ENCODE data around the gene SEC31B. TPM values are rescaled to one million over a fixed set of nuclear protein-coding genes. Genes with fewer than 3 reads are reported as not detected.

The SEC31B gene
- total and polyA plus RNA-seq, 12 donors = 2.8 to 85.1 (median 8.3) TPM

DNA sequence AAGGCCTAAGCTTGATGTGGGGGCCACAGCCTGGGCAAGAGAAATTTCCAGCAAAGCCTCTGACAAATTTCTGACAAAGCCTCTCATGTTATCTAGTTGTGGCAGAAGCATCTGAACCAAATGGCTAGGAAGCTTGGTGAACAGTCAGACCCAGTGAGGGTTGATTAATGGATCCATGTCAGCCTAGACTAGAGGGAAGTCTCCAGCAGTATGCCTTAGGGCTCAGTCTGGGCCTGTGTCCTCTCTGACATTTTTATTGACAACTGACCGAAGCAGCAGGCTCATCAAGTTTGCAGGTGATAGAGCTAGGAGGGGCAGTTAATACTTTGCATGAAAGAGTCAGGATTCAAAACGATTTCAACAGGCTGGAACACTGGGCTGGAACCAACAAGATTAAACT lies 41.3 kb upstream of the SEC31B start:
- H3K4me3 ChIP-seq = no peak overlapping the region
- peaks cover 5 to 6% of the 10 kb centered on the region in 2 donors for H3K4me1 ChIP-seq (replicated peaks in 1 of 2)
- no peak for DNase-seq
- no peak overlapping the region for H3K27ac ChIP-seq
- no peaks in the 10 kb centered on the region for H3K36me3 ChIP-seq (replicated peaks in 1 of 2)
- H3K27me3 ChIP-seq = peaks cover 18% of the 10 kb centered on the region
- H3K9me3 ChIP-seq (replicated peaks in 1 of 3) = no peaks in the 10 kb centered on the region
- WGBS, 4 donors = 50 to 69% (median 58%) methylated on average over 2 of the region's 2 CpGs
- intact Hi-C loops (cut with DNase I) = loop anchor here in 1 of 2 donors (5.0 to 10.0 kb wide), 2 partner anchors 181 to 314 kb away; no protein-coding TSS in a partner anchor
- TF ChIP-seq POLR2A (IDR thresholded peaks at IDR 0.05) = no peak
- TF ChIP-seq, protein P1, sequence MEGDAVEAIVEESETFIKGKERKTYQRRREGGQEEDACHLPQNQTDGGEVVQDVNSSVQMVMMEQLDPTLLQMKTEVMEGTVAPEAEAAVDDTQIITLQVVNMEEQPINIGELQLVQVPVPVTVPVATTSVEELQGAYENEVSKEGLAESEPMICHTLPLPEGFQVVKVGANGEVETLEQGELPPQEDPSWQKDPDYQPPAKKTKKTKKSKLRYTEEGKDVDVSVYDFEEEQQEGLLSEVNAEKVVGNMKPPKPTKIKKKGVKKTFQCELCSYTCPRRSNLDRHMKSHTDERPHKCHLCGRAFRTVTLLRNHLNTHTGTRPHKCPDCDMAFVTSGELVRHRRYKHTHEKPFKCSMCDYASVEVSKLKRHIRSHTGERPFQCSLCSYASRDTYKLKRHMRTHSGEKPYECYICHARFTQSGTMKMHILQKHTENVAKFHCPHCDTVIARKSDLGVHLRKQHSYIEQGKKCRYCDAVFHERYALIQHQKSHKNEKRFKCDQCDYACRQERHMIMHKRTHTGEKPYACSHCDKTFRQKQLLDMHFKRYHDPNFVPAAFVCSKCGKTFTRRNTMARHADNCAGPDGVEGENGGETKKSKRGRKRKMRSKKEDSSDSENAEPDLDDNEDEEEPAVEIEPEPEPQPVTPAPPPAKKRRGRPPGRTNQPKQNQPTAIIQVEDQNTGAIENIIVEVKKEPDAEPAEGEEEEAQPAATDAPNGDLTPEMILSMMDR (IDR thresholded peaks at IDR 0.05) = no peak

DNA sequence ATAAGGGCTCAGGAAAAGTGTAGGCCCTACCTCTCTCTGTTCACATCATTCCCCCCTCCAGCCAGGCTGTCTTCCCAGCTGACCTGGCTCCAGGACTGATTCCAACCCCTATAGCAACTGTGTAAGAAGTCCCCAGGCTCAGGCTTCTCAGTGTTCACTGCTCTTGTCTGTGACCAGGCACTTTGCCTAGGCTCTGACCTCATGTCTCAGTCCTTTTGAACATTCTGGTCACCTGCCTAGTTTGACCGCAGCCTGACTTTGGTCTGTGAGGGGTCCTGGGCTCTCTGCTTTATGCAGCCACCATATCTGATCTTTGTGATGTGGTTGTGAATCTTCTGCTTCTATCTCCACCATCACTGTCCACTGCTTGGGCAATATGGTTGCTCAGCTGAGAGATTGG lies 40.6 kb upstream of the SEC31B start:
- intact Hi-C loops (cut with DNase I) = loop anchor here in 1 of 2 donors (5.0 to 10.0 kb wide), 2 partner anchors 182 to 315 kb away; no protein-coding TSS in a partner anchor
- no peak for DNase-seq
- WGBS, 4 donors = 96 to 100% (median 99%) methylated on average over 1 of the region's 1 CpG
- H3K4me1 ChIP-seq (replicated peaks in 1 of 2) = peaks cover 5 to 6% of the 10 kb centered on the region in 2 donors
- H3K36me3 ChIP-seq (replicated peaks in 1 of 2) = no peaks in the 10 kb centered on the region
- H3K4me3 ChIP-seq = no peak overlapping the region
- H3K9me3 ChIP-seq (replicated peaks in 1 of 3) = no peaks in the 10 kb centered on the region
- H3K27ac ChIP-seq = no peak overlapping the region
- TF ChIP-seq POLR2A (IDR thresholded peaks at IDR 0.05) = no peak
- TF ChIP-seq, protein P1 (IDR thresholded peaks at IDR 0.05) = no peak
- peaks cover 15% of the 10 kb centered on the region for H3K27me3 ChIP-seq

DNA sequence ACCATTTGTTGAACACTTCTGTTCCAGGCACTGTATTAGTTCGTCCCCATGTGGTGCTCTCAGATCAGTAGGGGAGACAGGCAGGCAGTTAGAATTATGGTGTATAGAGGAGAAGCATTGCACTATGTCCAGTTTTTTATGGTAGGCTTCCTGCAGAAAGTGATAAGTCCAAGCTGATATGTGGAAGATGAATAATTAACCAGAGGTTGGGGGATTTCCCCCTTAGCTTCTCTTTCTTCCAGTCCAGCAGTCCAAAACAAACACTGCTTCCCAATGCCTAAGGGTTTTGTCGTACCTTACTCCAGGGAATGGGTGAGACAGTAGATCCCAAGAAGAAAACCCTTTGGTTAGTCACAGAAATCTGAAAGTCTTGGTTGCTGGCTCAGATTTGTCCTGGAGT lies 35.2 kb upstream of the SEC31B start:
- Histone ChIP-seq H3K27ac (no peak overlapping the region), H3K36me3 (replicated peaks in 1 of 2) (peaks cover 0 to 9% of the 10 kb centered on the region in 2 donors), H3K4me1 (replicated peaks in 1 of 2) (no peaks in the 10 kb centered on the region), H3K4me3 (no peak overlapping the region), H3K27me3 (no peaks in the 10 kb centered on the region), H3K9me3 (replicated peaks in 1 of 3) (no peaks in the 10 kb centered on the region)
- 83 to 92% (median 90%) methylated on average over 2 of the region's 2 CpGs for WGBS, 4 donors
- intact Hi-C loops (cut with DNase I) = no loop called here
- TF ChIP-seq, protein P1 (IDR thresholded peaks at IDR 0.05) = no peak
- no peak for TF ChIP-seq POLR2A (IDR thresholded peaks at IDR 0.05)
- no peak for DNase-seq

DNA sequence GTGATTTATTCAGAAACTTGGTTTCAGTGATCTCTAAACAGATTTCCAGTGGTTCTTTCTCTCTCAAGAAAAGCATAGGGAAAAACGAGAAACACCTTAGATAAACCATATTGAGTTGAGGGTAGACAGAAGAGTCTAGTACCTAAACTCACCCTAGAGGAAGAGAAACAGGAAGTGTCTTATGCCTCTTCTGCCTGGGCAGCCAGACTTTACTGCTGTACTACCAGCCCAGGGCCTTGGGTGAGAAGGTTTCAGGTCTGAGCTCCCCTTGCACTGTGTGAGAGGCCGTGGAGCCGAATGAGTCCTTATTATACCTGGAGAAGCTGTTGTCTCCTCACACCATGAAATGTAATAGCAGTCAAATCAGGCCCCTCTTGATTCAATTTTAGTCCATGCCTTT lies 34.3 kb upstream of the SEC31B start:
- intact Hi-C loops (cut with DNase I) = no loop called here

More for the DNA sequence above, 34.3 kb upstream of the SEC31B start:
- Histone ChIP-seq H3K4me1 (replicated peaks in 1 of 2) (no peaks in the 10 kb centered on the region), H3K27ac (no peak overlapping the region), H3K36me3 (replicated peaks in 1 of 2) (peaks cover 0 to 19% of the 10 kb centered on the region in 2 donors), H3K27me3 (no peaks in the 10 kb centered on the region), H3K9me3 (replicated peaks in 1 of 3) (no peaks in the 10 kb centered on the region), H3K4me3 (no peak overlapping the region)
- no peak for TF ChIP-seq POLR2A (IDR thresholded peaks at IDR 0.05)
- TF ChIP-seq, protein P1 (IDR thresholded peaks at IDR 0.05) = no peak
- 89 to 93% (median 93%) methylated on average over 3 of the region's 3 CpGs for WGBS, 4 donors
- no peak for DNase-seq
